GM12801 (cell line): ENCODE measurements around the gene TSR1.

ENCODE experiments used
- CTCF ChIP-seq: IDR thresholded peaks from one replicate; pipeline ENCODE4 v1.5.1; 2011; ENCODE audit warnings: control low read depth; ENCODE audit not compliant: insufficient read length; ENCODE audit errors: extremely low read depth

TSR1 gene

GRCh38 chr17:2346475-2346874 is 10.2 kb upstream of the TSR1 start:
- no peak for TF ChIP-seq CTCF

GRCh38 chr17:2344528-2344927 is 8.3 kb upstream of the TSR1 start:
- TF ChIP-seq CTCF: no peak

GRCh38 chr17:2343421-2343820 is 7.2 kb upstream of the TSR1 start:
- no peak for TF ChIP-seq CTCF

GRCh38 chr17:2338315-2338657 is 2.0 kb upstream of the TSR1 start:
- TF ChIP-seq CTCF: no peak

GRCh38 chr17:2337544-2338314 is 1.5 kb upstream of the TSR1 start:
- no peak for TF ChIP-seq CTCF

GRCh38 chr17:2336852-2337543 is 741 bp upstream of the TSR1 start, which contains the start of gene SGSM2:
SGSM2 (plus strand) TSS chr17:2337501; CDS start chr17:2337689, 188 bp downstream.
- no peak for TF ChIP-seq CTCF

- no peak for TF ChIP-seq CTCF
These were observed 487 bp downstream of the TSR1 start for GRCh38 chr17:2335726-2336214.
